G401 (cell line): ENCODE data around the gene KL. TPM values are rescaled to one million over a fixed set of nuclear protein-coding genes. Genes with fewer than 3 reads are reported as not detected.

Experiments
- DNase-seq: peaks from one replicate; pipeline ENCODE4 v3.0.0-alpha.2; 2015; ENCODE audit warnings: low spot score
- in situ Hi-C: cut with HindIII; loops from 2 replicates; pipeline ENCODE4 v1.10.0; 2016; ENCODE audit warnings: low sequenced_read_pairs, mixed read lengths
- total RNA-seq: library from RNA; depleted of rRNA; stranded (reverse); fragments of >200 nt; shearing (Covaris generic); gene quantifications from 2 replicates; pipeline ENCODE4 v1.2.3, GENCODE V29; 2014

The KL gene
- total RNA-seq, 1 experiment from 2014 or later: not detected

DNA sequence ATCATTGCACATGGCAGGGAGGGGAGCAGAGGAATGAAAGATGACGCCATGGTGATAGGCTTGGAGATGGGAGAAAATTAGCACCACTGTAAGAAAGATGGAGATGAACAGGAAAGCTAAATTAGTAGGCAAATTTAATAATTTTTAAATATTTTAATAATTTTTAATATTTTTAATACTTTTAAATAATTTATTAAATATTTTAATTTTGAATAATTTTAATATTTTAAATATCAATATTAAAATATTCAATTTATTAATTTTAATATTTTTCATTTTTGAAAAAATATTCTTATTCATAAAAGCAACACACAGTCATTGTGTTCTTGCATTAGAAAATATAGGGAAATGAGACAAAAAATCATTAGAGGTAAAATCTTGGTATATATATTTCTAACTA lies 15.9 kb upstream of the KL start:
- DNase-seq: no peak
- in situ Hi-C loops: no loop called here

DNA sequence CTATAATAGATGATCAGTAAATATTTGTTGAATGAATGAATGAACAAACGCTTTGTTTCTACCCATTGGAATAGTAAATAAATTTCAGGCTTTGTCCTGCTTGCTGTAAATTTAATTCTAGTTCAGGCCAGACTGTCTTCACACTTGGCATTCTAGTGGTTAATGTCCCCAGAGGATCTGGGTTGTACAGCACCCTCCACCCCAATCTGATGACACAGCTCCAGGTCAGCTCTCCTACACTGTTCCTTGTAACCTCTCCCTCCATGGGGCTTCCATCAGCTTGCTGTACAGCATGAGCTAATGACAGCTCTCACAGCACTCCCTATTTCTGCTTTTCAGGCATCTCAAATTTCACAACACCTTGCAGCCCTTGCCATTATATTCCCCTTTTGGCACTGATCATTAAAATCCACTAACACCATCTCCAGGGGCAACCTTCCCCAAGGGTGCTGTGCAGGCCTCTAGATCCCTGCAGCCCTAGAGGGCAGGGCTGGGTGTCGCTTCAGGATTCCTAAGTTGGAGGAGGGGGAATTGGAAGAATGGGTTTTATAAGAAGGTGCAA lies 12.7 kb upstream of the KL start:
- DNase-seq: no peak

DNA sequence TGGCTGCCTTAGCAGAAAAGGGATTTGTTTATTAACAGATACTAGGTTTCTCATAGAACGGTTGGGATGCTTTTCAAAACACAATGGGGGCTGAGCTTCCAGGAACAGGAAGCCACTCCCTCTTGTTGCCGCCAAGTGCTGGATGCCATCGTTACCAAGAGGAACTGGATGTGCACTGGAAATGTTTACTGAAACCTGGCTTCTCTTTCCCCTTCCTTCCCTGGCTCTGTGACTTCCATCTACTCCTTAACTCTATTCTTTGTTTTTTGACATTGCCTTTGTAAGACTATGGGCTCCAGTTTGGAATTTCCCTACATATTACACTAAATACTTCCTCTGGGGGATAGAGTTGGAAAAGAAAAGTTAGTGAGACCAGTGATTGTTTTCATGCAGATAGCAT lies 11.7 kb upstream of the KL start:
- DNase-seq: no peak
- in situ Hi-C loops: no loop called here

More for the DNA sequence above, 12.7 kb upstream of the KL start:
- in situ Hi-C loops: no loop called here

DNA sequence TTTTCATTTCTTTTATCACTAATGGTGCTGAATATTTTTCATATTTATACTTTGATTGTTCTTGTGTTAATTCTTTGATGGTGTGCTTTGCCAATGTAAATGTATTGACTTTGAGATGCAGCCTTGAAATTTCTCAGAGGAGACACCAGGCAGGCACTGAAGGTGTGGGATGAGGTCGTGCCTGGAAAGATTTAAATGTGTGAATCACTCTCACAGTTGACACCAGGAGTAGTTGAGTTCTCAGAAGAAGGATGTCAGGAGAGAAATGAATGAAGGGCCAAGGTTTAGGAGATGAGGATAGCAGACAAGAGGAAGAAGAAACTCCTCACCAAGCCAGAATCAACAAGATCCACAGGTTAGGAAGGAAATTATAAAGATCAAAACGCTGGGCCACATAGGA lies 10.1 kb upstream of the KL start:
- in situ Hi-C loops: no loop called here
- no peak for DNase-seq

DNA sequence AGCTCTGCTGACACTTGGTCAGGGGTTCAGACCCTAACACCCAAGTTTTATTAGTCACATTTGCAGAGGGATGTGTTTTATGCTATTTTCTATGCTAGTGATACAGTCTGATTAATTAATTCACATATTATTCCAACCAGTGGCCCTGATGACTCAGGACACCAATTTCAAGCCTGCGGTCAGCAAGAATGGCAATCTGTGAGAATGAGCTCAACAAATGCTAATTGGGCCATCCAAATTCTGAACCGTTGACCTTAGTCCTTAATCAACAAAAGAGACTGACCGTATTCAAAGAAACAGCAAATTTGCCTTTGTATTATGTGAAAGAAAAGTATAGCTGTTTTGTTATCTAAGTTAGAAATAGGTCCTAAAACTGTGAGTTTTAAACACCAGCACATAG lies 9.6 kb upstream of the KL start:
- in situ Hi-C loops: no loop called here
- DNase-seq: no peak

DNA sequence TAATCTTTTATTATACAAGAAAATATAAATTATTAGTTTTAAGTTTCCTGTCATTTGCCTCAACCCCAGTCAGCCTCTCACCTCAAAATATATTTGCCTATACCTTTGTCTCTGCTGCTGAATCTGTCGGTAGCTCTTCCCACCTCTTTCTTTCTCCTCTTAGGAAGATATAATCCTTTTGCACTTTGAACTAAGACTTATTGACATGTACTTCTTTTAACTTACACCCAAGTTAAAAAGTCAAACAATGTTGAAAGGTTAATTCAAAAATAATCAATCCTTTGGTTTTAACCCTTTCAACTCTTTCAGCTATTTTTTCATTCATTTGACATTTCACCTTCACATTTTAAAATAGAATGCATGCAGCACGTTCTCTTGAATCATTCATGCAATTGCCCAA lies 9.0 kb upstream of the KL start:
- in situ Hi-C loops: no loop called here
- DNase-seq: no peak

DNA sequence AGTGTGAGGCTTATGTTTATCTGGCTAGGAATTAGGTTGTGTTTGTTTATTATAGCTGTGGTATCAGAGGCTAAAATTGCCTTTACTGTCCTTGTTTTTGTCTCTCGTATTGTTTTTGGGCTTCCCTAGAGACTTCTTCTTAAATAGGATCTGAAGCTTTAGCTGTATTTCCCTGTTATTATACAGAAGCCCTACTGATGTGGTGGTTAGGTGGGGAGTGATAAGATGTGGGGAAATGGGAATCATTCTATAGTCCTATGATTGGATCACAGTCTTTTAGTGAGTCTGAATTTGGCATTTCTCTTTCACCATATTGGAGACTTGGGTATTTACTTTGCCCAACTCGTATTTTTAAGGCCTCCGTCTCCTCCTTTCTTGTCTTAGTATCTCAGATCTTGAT lies 8.3 kb upstream of the KL start:
- in situ Hi-C loops: no loop called here
- no peak for DNase-seq

DNA sequence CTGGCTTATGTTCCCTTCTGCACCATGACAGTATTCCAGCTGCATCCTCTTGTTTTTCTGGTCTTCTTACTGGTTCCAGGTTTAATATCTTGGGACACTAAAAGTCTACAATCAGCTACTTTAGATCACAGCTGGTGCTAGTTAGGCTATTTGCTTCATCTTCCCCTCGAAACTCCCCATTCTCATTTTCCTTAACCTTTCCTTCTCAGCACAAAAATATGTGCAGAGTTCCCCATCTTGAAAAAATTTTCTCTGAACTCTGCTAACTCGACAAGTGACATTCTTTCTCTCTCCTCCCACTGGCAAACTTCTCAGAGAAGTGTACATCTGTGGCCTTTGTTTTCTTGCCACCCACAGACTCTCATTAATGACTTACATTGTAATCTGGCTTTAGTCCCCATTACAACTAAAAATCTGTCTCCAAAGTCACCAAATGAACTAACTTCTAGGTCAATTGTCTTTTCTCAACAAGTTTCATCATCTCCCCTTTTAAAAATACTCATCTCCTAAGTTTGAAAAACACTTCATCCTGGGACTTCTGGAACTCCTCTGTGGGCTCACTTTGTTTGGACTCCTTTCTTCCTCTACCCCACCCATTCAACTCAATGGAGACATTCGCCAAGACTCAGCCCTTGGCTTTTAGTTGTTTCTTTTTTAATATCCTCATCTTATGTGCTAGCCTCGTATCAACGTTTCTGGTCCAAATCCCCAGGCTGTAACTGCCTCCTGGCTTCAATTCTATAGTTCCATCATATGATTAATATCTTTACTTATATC lies 7.1 kb upstream of the KL start:
- in situ Hi-C loops: no loop called here
- no peak for DNase-seq

DNA sequence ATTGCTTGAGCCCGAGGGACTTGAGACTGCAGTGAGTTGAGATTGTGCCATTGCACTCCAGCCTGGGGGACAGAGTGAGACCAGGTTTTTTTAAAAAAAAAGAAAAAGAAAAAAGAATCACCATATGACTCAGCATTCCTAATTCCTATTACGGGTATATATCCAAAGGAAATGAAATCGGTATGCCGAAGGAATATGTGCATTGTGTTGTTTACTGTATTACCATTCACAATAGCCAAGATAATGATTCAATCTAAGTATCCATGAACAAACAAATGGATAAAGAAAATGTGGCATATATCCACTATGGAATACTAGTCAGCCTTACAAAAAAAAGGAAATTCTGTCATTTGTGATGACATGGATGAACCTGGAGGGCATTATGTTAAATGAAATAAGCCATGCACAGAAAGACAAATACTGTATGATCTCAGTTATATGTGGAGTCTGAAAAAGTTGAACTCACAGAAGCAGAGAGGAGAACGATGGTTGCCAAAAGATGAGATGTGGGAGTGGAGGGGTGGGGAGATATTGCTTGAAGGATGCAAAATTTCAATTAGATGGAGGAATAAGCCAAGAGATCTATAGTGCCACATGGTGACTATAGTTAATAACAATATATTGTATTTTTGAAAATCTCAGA lies 4.3 kb upstream of the KL start:
- DNase-seq: no peak
- in situ Hi-C loops: no loop called here

DNA sequence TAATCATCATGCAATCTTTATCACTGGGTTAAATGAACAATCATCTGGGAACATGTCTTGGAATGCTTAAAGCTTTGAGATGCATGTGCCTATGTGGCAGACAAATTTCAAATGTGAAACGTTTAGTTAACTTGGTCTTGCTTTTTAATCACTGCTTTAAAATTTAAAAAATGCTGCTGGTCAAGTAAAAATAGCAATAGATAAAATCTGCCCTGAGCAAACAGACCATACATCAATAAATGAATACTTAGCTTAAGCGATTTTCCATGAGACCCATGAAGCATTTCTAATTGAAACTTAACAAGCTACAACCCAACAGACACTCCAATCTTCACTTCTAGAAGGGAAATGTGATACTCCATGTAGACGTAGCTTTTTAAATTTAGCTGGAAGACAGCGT lies 1.9 kb upstream of the KL start:
- DNase-seq: no peak
- in situ Hi-C loops: no loop called here

DNA sequence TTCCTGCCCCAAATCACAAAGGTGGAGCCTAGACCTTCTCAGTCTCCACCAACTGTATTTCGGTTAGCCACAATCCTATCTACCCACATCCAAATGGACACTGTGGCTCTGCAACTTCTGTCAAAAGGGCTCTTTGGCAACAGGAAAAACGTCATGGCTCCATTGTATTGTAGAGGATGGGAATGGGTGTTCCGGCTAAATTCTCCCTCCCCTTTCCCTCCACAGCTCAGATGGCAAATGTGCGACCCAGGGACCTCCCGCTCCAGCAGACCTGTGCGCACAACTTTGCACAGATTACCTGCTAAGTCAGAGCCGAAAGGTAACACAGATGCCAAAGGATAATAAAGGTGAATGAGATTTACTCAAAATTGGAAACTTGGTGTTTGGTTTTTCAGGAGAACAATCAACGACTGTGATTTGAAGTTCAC lies 968 bp upstream of the KL start:
- DNase-seq: no peak
- in situ Hi-C loops: no loop called here

DNA sequence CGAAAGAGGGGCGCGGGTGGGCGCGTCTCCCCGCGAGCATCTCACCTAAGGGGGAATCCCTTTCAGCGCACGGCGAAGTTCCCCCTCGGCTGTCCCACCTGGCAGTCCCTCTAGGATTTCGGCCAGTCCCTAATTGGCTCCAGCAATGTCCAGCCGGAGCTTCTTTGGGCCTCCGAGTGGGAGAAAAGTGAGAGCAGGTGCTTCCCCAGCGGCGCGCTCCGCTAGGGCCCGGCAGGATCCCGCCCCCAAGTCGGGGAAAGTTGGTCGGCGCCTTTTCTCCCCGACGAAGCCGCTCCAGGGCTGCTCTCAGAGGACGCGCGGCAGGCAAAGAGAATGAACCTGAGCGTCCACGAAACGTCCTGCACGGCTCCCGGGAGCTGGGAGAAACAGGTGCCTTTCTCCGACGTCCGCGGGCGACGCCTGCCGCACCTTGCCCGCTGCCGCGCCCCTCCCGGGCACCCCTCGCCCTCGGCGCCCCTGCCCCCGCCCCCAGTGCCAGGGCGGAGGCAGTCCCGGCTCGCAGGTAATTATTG lies 366 bp upstream of the KL start:
- in situ Hi-C loops: no loop called here
- DNase-seq: no peak

DNA sequence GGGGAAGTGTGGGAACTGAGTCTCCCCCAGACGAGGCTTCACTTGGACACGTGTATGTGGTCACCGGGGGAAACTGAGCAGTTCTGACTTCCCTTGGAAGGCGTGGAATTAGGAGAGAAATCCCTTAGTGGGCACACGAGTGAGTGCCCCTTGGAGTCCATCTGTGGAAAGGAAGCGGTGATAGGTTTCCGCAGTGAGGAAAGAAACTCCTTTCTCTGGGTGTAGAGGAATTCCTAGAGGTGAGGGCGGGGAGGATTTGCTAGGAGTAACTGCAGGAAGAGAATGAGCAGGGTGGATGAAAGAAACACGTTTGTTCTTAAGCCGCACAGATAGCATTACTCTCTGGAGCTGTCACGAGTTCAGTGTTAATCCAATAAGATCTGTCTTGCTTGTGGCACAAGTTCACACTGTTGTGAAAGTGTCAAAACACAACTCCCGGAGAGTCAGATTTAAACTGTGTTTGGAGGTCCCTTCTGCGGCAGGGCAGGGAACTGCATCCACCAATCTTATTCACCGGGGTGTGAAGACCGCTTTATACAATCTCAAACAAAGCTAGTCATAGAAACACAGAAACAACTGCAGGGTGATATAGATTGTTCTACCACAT lies 1.2 kb downstream of the KL start:
- DNase-seq: no peak
- in situ Hi-C loops: no loop called here

DNA sequence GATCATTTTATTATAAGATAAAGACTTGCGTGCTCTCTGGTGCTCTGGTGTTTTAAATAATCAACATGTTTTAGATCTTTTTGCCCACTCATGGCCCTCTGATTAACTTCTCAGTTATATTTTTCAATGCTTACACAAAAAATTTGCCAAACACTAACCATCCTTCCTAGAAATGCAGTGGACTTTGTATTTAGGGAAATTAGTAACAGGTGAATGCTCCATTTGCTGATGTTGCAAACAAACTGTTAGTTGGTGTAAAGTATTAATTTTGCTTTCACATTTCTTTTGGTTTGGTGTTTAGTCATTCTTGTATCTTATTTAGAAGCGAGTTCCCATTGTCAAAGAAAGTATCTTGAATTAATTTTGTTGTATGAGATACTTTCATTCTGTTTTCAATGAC lies 2.7 kb downstream of the KL start:
- in situ Hi-C loops: no loop called here
- no peak for DNase-seq

DNA sequence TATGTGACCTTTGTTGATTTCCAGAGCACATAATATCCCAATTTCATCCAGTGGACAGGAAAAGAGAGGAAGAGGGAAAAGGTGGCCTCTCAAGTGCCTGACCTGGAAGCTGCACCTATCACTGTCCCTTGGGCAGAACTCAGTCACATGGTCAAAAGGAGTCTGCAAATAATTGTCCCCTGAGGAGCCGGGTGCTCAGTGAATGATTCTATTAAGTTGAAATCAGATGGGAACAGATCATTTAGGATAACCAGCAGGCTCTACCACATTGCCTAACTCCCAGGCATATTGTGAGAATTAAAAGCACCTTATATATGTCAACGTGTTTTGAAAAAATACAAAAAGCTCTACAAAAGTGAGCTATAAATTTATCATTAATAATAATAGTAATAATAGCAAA lies 6.8 kb downstream of the KL start:
- in situ Hi-C loops: no loop called here
- DNase-seq: no peak

DNA sequence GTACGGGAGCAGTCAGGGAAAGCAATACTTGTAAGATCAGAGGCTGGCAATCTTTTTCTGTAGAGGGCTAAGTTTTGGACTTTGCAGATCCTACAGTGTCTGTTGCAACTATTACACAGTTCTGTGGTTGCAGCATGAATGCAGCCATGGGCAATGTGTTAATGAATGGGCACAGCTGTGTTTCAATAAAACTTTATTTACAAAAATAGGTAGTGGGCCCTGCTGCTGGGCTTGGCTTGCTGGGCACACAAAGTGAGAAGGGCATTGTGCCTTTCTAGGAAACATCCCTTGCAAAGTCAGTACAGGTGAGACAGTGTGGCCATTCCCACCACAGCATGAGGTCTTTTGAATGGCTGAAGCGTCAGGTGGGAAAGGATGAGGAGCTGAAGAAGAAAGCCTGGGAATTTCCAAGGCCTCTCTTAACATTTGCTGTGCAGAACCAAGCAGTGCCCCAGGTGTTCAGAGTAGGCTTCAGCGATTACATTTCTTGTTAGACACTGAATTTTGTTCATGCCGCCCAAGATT lies 9.1 kb downstream of the KL start:
- DNase-seq: no peak
- in situ Hi-C loops: no loop called here

DNA sequence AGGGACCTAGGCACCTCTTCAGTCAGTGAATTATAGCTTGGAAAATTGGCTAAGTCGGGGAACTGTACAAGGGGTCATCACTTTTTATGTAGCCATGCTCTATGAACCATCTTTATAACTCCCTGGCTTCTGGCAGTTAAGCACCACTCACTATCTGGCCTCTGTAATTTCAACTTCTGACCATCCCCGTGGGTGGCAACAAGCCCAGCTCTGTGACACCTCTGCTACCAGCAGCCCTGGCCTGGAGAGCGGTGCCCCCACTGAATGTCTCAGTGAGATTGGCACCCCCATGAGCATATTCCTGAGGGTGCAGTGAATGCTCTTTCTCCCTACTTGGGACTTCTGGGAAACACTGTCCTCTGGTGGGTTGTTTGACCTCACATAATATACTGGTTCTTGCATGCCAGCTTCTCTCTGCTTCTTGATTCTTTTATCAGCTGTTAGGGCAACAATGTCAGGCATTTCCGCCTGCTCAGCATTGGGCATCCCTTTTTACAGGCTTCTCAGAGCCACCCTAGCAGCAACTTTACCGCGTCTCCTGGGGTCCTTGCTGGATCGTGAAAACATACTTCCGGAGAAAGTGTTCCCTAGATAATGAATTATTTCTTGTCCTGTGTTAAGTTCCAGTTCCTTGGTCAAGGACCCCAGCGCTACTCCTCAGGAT lies 10.4 kb downstream of the KL start:
- in situ Hi-C loops: no loop called here
- no peak for DNase-seq

DNA sequence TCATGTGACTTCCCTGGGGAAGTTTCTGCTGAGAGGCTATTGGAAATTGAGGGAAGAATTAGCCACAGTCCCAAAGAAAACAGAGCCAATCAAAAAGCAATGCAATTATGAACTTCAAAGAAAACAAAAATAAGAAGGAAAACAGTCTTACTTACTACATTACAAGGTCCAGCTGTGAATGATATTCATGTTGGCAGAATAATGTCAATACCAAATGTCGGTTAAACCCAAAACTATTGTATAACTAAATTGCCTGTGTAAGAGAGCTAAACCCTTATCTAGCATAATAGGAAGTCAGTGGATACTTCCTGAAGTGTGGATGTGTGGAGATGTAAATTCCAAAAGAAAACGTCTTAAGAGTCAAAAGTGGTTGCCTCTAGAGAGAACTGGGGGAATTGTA lies 12.4 kb downstream of the KL start:
- no peak for DNase-seq
- in situ Hi-C loops: no loop called here

DNA sequence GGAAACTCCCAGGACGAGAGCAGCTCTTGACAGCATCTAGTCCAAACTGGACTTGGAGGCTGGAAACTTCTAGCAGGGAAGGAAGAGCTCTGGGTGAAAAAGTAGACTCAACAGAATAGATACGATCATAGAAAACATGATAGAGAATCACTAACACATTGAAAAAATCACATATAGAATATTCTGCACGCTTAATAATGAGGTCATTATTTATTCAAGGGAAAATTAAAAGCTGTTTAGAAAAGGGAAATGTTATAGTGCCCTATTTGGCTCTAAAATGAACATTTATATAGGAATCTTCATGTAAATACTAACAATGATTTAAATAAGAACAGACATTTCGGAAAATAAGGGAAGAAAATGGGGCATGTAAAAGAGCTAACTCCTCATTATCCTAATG lies 15.1 kb downstream of the KL start:
- no peak for DNase-seq
- in situ Hi-C loops: no loop called here
